ENCODE results near the gene EIF4G3. TPM values are rescaled to one million over a fixed set of nuclear protein-coding genes. Genes with fewer than 3 reads are reported as not detected.
A peak's percentile ranks its signal among the peaks of the same experiment; 100 is the strongest.

Gene EIF4G3
- total RNA-seq, 1 donor from 2014 or later: 81.3 TPM

DNA sequence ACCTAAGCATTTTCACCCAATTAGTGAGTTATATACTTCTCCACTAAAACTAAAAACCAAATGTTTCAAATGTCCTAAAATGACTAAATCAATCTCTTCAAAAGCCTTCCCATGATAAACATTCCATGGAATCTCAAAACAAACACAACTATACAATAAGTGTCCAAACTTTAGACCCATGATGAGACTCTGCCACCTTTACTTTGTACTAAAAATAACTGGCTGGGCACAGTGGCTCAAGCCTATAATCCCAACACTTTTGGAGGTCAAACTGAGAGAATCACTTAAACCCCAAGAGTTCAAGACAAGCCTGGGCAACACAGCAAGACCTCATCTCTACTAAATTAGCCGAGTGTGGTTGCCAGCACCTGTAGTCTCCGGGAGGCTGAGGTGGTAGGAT lies 87.4 kb downstream of the EIF4G3 start:
- peak overlapping the region; percentile 8 for H3K4me3 Mint-ChIP-seq
- ATAC-seq (ENCODE audit: low read depth) (no peak), DNase-seq (no peak)
- no peak overlapping the region for H3K27ac Mint-ChIP-seq
- CTCF ChIA-PET: no interaction called here
- POLR2A ChIA-PET: no interaction called here
- H3K36me3 Mint-ChIP-seq (ENCODE audit: low read depth): peaks cover 47% of the 10 kb centered on the region
- intact Hi-C loops (cut with micrococcal nuclease): no loop called here
- H3K9me3 Mint-ChIP-seq: no peaks in the 10 kb centered on the region
- peaks cover 34% of the 10 kb centered on the region for H3K4me1 Mint-ChIP-seq
- TF ChIP-seq, protein P1, sequence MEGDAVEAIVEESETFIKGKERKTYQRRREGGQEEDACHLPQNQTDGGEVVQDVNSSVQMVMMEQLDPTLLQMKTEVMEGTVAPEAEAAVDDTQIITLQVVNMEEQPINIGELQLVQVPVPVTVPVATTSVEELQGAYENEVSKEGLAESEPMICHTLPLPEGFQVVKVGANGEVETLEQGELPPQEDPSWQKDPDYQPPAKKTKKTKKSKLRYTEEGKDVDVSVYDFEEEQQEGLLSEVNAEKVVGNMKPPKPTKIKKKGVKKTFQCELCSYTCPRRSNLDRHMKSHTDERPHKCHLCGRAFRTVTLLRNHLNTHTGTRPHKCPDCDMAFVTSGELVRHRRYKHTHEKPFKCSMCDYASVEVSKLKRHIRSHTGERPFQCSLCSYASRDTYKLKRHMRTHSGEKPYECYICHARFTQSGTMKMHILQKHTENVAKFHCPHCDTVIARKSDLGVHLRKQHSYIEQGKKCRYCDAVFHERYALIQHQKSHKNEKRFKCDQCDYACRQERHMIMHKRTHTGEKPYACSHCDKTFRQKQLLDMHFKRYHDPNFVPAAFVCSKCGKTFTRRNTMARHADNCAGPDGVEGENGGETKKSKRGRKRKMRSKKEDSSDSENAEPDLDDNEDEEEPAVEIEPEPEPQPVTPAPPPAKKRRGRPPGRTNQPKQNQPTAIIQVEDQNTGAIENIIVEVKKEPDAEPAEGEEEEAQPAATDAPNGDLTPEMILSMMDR (IDR thresholded peaks at IDR 0.05): no peak
- no peaks in the 10 kb centered on the region for H3K27me3 Mint-ChIP-seq

DNA sequence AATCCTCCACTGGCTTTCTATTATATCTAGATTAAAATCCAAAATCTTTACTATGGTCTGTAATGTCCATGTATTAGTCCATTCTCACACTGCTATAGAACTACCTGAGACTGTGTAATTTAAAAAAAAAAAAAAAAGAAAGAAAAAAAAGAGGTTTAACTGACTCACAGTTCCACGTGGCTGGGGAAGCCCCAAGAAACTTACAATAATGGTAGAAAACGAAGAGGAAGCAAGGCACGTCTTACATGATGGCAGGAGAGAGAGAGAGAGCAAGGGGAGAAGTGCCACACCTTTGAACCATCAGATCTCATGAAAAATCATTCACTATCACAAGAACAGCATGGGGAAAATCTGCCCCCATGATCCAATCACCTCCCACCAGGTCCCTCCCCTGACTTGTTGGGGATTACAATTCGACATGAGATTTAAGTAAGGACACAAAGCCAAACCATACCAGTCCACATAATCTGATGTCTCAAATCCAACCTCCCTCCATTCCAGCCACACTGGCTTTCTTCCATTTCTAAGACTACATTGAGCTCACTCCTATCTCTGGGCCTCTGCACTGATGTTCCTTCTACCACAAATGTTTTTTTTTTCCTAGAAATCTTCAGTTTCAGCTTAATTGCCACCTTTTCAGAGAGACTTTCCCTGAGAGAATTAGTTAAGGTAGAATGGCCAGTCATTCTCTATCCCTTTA lies 92.4 kb downstream of the EIF4G3 start:
- Mint-ChIP-seq H3K27me3 (no peaks in the 10 kb centered on the region), H3K36me3 (ENCODE audit: low read depth) (peaks cover 49% of the 10 kb centered on the region), H3K27ac (no peak overlapping the region), H3K4me3 (no peak overlapping the region), H3K4me1 (peaks cover 12% of the 10 kb centered on the region), H3K9me3 (no peaks in the 10 kb centered on the region)
- TF ChIP-seq, protein P1 (IDR thresholded peaks at IDR 0.05): no peak
- intact Hi-C loops (cut with micrococcal nuclease): no loop called here
- ATAC-seq (ENCODE audit: low read depth) (peak; percentile 31), DNase-seq (no peak)
- POLR2A ChIA-PET: no interaction called here
- CTCF ChIA-PET: no interaction called here

DNA sequence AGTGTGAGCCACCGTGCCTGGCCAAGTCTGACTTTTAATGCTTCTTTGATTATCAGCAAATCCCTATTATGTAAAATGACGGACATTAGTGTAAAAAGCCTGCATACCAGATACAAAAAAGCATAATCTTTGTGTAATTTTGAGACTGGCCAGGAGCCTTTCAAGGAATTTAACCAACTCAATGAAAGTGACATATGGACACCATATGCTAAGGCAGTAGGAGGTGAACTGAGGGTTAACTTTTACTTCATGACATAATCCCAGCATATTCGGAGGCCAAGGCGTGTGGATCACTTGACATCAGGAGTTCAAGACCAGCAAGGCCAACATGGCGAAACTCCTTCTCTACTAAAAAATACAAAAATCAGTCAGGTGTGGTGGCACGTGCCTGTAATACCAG lies 94.6 kb downstream of the EIF4G3 start:
- H3K4me3 Mint-ChIP-seq: no peak overlapping the region
- CTCF ChIA-PET: no interaction called here
- ATAC-seq (ENCODE audit: low read depth) (no peak), DNase-seq (no peak)
- no peak overlapping the region for H3K27ac Mint-ChIP-seq
- H3K36me3 Mint-ChIP-seq (ENCODE audit: low read depth): peaks cover 57% of the 10 kb centered on the region
- H3K27me3 Mint-ChIP-seq: no peaks in the 10 kb centered on the region
- intact Hi-C loops (cut with micrococcal nuclease): no loop called here
- H3K9me3 Mint-ChIP-seq: no peaks in the 10 kb centered on the region
- POLR2A ChIA-PET: interaction anchor here (0.7 kb wide), 1 partner anchor 558 kb away, joined by 3 read pairs; no protein-coding TSS in a partner anchor
- TF ChIP-seq, protein P1 (IDR thresholded peaks at IDR 0.05): no peak
- H3K4me1 Mint-ChIP-seq: peaks cover 9% of the 10 kb centered on the region

DNA sequence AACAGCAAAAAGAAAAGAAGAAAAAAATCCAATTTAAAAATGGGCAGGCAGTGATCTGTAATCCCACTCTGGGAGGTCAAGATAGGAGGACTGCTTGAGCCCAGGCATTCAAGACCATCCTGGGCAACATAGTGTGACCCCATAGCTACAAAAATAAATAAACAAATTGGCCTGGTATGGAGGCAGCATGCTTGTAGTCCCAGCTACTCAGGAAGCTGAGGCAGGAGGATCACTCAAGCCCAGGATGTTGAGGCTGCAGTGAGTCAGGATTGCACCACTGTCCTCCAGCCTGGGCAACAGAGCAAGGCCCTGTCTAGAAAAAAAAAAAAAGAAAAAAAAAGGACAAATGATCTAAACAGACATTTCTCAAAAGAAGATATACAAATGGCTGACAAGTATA lies 99.6 kb downstream of the EIF4G3 start:
- peaks cover 9% of the 10 kb centered on the region for H3K4me1 Mint-ChIP-seq
- CTCF ChIA-PET: no interaction called here
- no peak overlapping the region for H3K27ac Mint-ChIP-seq
- TF ChIP-seq, protein P1 (IDR thresholded peaks at IDR 0.05): no peak
- no peak for DNase-seq
- H3K27me3 Mint-ChIP-seq: no peaks in the 10 kb centered on the region
- POLR2A ChIA-PET: interaction anchor here (0.7 kb wide), 1 partner anchor 107 kb away, joined by 4 read pairs; no protein-coding TSS in a partner anchor
- H3K36me3 Mint-ChIP-seq (ENCODE audit: low read depth): peaks cover 44% of the 10 kb centered on the region
- no peaks in the 10 kb centered on the region for H3K9me3 Mint-ChIP-seq
- intact Hi-C loops (cut with micrococcal nuclease): no loop called here
- no peak overlapping the region for H3K4me3 Mint-ChIP-seq
- no peak for ATAC-seq (ENCODE audit: low read depth)

DNA sequence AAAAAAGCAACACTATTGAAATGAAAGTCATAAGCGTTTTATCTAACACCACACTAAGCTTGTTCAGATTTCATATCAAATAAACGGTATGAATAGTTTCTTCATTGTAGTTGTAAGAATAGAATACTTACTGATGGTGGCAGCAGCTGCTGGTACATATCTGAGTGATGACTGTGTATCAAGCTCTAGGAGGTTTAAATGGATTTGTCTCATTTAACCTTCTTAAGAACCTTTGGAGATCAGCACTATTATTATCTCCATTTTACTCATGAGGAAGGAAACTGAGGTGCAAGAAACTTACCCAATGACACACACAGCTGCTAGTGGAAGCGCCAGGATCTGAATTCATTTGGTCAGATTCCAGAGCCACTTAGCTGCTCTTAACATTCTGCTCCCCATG lies 104.0 kb downstream of the EIF4G3 start:
- H3K4me3 Mint-ChIP-seq: no peak overlapping the region
- no peak for DNase-seq
- H3K27ac Mint-ChIP-seq: no peak overlapping the region
- peaks cover 32% of the 10 kb centered on the region for H3K36me3 Mint-ChIP-seq (ENCODE audit: low read depth)
- no peaks in the 10 kb centered on the region for H3K27me3 Mint-ChIP-seq
- no peaks in the 10 kb centered on the region for H3K9me3 Mint-ChIP-seq
- ChIA-PET POLR2A (no interaction called here), CTCF (interaction anchor here (0.7 to 2.2 kb wide), 2 partner anchors 11 to 122 kb away, joined by 3 to 5 read pairs; no protein-coding TSS in a partner anchor)
- H3K4me1 Mint-ChIP-seq: peaks cover 15% of the 10 kb centered on the region
- ATAC-seq (ENCODE audit: low read depth): no peak
- TF ChIP-seq, protein P1 (IDR thresholded peaks at IDR 0.05): no peak
- intact Hi-C loops (cut with micrococcal nuclease): no loop called here
